Right lobe of liver (tissue), 6 donors: ENCODE results near the gene SLC2A8. TPM values are rescaled to one million over a fixed set of nuclear protein-coding genes. Genes with fewer than 3 reads are reported as not detected.

Source experiments
- ATAC-seq, 4 donors: fragments of 200-7000 bp; cut with Tn5 transposase; one replicate each; pipeline ENCODE4 v1.9.1; 2020; ENCODE audit warnings: mild to moderate bottlenecking in 4 of 4, moderate library complexity in 4 of 4
- DNase-seq, 3 donors: peaks; one replicate each; pipeline ENCODE4 v3.0.0-alpha.2; 2020
- H3K27ac ChIP-seq, 3 donors: fragments of 200-600 bp; one replicate each; pipeline ENCODE4 v1.8.0; 2022
- H3K27me3 ChIP-seq, 2 donors: fragments of 200-600 bp; one replicate each; pipeline ENCODE4 v1.8.0; 2022
- H3K36me3 ChIP-seq, 4 donors: fragments of 200-600 bp; sonication (generic) in 1 of 4; one replicate each; pipeline versions ENCODE4 v1.5.1 to v1.8.0; 2017 to 2022; ENCODE audit warnings: control low read depth in 1 of 4
- H3K4me1 ChIP-seq, 4 donors: fragments of 200-600 bp; sonication (generic) in 1 of 4; one replicate each; pipeline versions ENCODE4 v1.5.1 to v1.8.0; 2017 to 2022; ENCODE audit warnings: control low read depth in 1 of 4
- H3K4me3 ChIP-seq, 3 donors: fragments of 200-600 bp; one replicate each; pipeline ENCODE4 v1.8.0; 2022
- H3K9me3 ChIP-seq, 4 donors: fragments of 200-600 bp; sonication (generic) in 1 of 4; one replicate each; pipeline versions ENCODE4 v1.5.1 to v1.8.0; 2017 to 2022; ENCODE audit warnings: control low read depth in 1 of 4
- POLR2A ChIP-seq: fragments of 450-650 bp; IDR thresholded peaks from one replicate; pipeline ENCODE4 v1.6.1; 2017; ENCODE audit warnings: antibody characterized with exemption, mild to moderate bottlenecking
- WGBS: methylation state at CpG from one replicate; pipeline ENCODE4 v1.1.6; 2018; ENCODE audit warnings: low coverage, low lambda C conversion rate; ENCODE audit not compliant: insufficient coverage; ENCODE audit errors: missing lambda C conversion rate; 5-methylcytosine and 5-hydroxymethylcytosine counted together
- intact Hi-C, 2 donors: fragments of 100-400 bp; cut with DNase I; formaldehyde crosslinking; loops; one replicate each; pipeline versions ENCODE4 v1.11.2 to v1.14.1; 2022
- total RNA-seq, 6 experiments: library from RNA; depleted of rRNA in 2 of 6; stranded (reverse); fragments of >200 nt in 2 of 6; fragmentation: NEBNext Ultra II Directional in 3 of 6; extraction: Animal tissue kit (Norgen Biotek cat#: 25700) in 3 of 6; gene quantifications; one replicate each; pipeline versions ENCODE4 v1.1.0 to v1.2.4, GENCODE V29; 2016 to 2023
- TF ChIP-seq, protein P1 (sequence below), 4 donors: fragments of 200-600 bp in 3 of 4; fragments of 450-650 bp in 1 of 4; IDR thresholded peaks; one replicate each; pipeline versions ENCODE4 v1.5.1 to v1.8.0; 2016 to 2022; ENCODE audit warnings: antibody characterized with exemption in 4 of 4, mild to moderate bottlenecking in 2 of 4
- donor health status: DM: no; HTN: yes; CAD: no.
- donor health status: DM: no; HTN: no; CAD: no.
- donor health status: DM: no; HTN: no; CAD: no.
- donor health status: DM: no; HTN: yes; CAD: no.
- donor health status: DM: no; HTN: yes; CAD: no.

SLC2A8 gene
- total RNA-seq, 6 experiments from 2014 or later, result 16.2 to 25.0 (median 18.8) TPM

DNA sequence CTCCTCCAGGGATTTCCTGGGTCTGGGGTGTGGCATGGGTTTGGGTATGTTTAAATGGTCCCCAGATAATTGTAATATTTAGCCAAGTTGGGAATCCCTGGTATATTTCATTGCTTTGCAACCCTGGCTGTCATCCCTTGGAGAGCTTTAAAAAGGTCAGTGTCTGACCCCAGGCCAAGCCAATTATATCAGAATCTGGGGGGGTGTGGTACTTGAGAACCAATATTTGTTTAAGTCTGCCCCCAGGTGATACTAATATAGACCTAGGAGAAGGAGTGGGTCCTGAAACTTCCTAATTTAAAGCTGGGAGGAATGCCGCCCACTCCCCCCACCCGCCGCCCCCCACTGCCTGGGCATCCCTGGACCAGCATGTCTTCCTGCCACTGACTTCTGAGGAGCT lies 38.2 kb upstream of the SLC2A8 start:
- DNase-seq, result no peak
- ATAC-seq, result peak in 1 of 4 donors; percentile 65
- Histone ChIP-seq H3K27me3 (no peaks in the 10 kb centered on the region), H3K36me3 (no peaks in the 10 kb centered on the region), H3K27ac (no peak overlapping the region), H3K9me3 (no peaks in the 10 kb centered on the region), H3K4me1 (peaks cover 0 to 5% (median 0%) of the 10 kb centered on the region in 4 donors), H3K4me3 (no peak overlapping the region)
- no peak for TF ChIP-seq POLR2A
- TF ChIP-seq, protein P1, sequence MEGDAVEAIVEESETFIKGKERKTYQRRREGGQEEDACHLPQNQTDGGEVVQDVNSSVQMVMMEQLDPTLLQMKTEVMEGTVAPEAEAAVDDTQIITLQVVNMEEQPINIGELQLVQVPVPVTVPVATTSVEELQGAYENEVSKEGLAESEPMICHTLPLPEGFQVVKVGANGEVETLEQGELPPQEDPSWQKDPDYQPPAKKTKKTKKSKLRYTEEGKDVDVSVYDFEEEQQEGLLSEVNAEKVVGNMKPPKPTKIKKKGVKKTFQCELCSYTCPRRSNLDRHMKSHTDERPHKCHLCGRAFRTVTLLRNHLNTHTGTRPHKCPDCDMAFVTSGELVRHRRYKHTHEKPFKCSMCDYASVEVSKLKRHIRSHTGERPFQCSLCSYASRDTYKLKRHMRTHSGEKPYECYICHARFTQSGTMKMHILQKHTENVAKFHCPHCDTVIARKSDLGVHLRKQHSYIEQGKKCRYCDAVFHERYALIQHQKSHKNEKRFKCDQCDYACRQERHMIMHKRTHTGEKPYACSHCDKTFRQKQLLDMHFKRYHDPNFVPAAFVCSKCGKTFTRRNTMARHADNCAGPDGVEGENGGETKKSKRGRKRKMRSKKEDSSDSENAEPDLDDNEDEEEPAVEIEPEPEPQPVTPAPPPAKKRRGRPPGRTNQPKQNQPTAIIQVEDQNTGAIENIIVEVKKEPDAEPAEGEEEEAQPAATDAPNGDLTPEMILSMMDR (IDR thresholded peaks at IDR 0.05), result no peak
- intact Hi-C loops, result no loop called here
- no CpG with 5 or more reads among the region's 3 CpGs for WGBS

GRCh38 chr9:127360250-127360649 lies 36.7 kb upstream of the SLC2A8 start:
- H3K9me3 ChIP-seq, result no peaks in the 10 kb centered on the region
- H3K4me1 ChIP-seq, result peaks cover 0 to 5% (median 0%) of the 10 kb centered on the region in 4 donors
- DNase-seq (peak in 1 of 3 donors; percentile 17), ATAC-seq (no peak)
- no peak for TF ChIP-seq POLR2A
- TF ChIP-seq, protein P1 (IDR thresholded peaks at IDR 0.05), result no peak
- H3K27ac ChIP-seq, result no peak overlapping the region
- H3K27me3 ChIP-seq, result no peaks in the 10 kb centered on the region
- no peaks in the 10 kb centered on the region for H3K36me3 ChIP-seq
- 76% methylated on average over 8 of the region's 8 CpGs for WGBS
- intact Hi-C loops, result no loop called here
- H3K4me3 ChIP-seq, result no peak overlapping the region

DNA sequence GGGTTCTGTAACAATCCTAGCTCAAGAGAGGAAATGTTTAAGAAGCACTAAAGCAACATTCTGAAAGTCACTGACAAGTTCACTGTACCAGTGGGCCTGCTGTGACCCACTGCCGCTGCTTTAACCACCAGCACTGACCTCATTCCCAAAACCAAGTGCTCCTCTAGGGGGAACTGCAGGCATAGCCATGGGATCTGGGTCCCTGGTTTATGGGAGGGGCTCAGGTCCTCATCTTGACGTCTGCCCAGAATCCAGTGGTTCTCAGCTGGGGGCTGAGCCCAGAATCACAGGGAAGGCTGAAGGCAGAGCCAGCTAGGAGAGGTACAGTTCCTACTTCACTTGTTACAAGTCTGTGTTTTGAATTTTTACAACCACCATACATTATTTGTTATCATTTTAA lies 36.1 kb upstream of the SLC2A8 start:
- Histone ChIP-seq H3K4me3 (no peak overlapping the region), H3K9me3 (no peaks in the 10 kb centered on the region), H3K4me1 (peaks cover 0 to 5% (median 0%) of the 10 kb centered on the region in 4 donors), H3K27ac (no peak overlapping the region), H3K36me3 (no peaks in the 10 kb centered on the region), H3K27me3 (no peaks in the 10 kb centered on the region)
- DNase-seq (no peak), ATAC-seq (peak in 1 of 4 donors; percentile 24)
- intact Hi-C loops, result no loop called here
- 17% methylated on average over 1 of the region's 2 CpGs for WGBS
- no peak for TF ChIP-seq POLR2A
- TF ChIP-seq, protein P1 (IDR thresholded peaks at IDR 0.05), result no peak

DNA sequence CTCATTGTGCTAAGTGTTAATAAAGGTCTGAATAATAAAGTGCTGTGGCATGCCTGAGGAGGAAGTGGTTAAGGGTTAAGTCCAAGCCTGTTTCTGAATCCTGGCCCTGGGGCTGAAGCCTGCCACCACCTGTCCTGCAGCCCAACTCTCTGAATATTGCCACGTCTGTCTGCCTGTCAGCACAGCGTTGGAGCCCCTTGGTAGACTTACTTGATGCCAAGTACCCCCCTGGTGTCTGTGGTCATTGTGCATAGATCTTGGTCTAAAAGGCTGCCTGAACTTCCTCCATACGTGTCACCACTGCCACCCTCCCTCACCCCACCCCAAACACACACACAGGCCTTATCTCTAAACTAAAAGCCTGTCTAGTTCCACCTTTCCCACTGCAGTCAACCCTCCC lies 35.4 kb upstream of the SLC2A8 start:
- no peak for TF ChIP-seq POLR2A
- TF ChIP-seq, protein P1 (IDR thresholded peaks at IDR 0.05), result no peak
- Histone ChIP-seq H3K4me1 (peaks cover 0 to 5% (median 0%) of the 10 kb centered on the region in 4 donors), H3K36me3 (no peaks in the 10 kb centered on the region), H3K4me3 (no peak overlapping the region), H3K27me3 (no peaks in the 10 kb centered on the region), H3K9me3 (no peaks in the 10 kb centered on the region), H3K27ac (no peak overlapping the region)
- DNase-seq, result no peak
- intact Hi-C loops, result no loop called here
- no peak for ATAC-seq
- 50% methylated on average over 1 of the region's 3 CpGs for WGBS

GRCh38 chr9:127362829-127363228 lies 34.1 kb upstream of the SLC2A8 start:
- no peak overlapping the region for H3K27ac ChIP-seq
- H3K36me3 ChIP-seq, result no peaks in the 10 kb centered on the region
- H3K4me1 ChIP-seq, result peaks cover 0 to 5% (median 0%) of the 10 kb centered on the region in 4 donors
- WGBS, result 80% methylated on average over 3 of the region's 7 CpGs
- intact Hi-C loops, result no loop called here
- H3K27me3 ChIP-seq, result no peaks in the 10 kb centered on the region
- ATAC-seq, result no peak
- no peak overlapping the region for H3K4me3 ChIP-seq
- TF ChIP-seq POLR2A, result no peak
- TF ChIP-seq, protein P1 (IDR thresholded peaks at IDR 0.05), result no peak
- H3K9me3 ChIP-seq, result no peaks in the 10 kb centered on the region
- DNase-seq, result peak in 1 of 3 donors; percentile 18
